ENCODE measurements around the gene GPR17. TPM values are rescaled to one million over a fixed set of nuclear protein-coding genes. Genes with fewer than 3 reads are reported as not detected.
A peak's percentile ranks its signal among the peaks of the same experiment; 100 is the strongest.

The GPR17 gene
- total RNA-seq, 1 experiment from 2014 or later = not detected

- no peak for DNase-seq (ENCODE audit: extremely low read depth, low read depth)
These were observed 17.0 kb upstream of the GPR17 start for GRCh38 chr2:127628767-127629614.

GRCh38 chr2:127629637-127630036 lies 16.3 kb upstream of the GPR17 start:
- DNase-seq (ENCODE audit: extremely low read depth, low read depth) = no peak

- no peak for DNase-seq (ENCODE audit: extremely low read depth, low read depth)
These were observed 15.7 kb upstream of the GPR17 start for GRCh38 chr2:127630096-127630863.

- DNase-seq (ENCODE audit: extremely low read depth, low read depth) = no peak
These were observed 15.0 kb upstream of the GPR17 start for GRCh38 chr2:127630864-127631540.

- no peak for DNase-seq (ENCODE audit: extremely low read depth, low read depth)
These were observed 14.4 kb upstream of the GPR17 start for GRCh38 chr2:127631541-127631996.

- DNase-seq (ENCODE audit: extremely low read depth, low read depth) = no peak
These were observed 13.9 kb upstream of the GPR17 start for GRCh38 chr2:127631997-127632581.

GRCh38 chr2:127632592-127633489 lies 13.1 kb upstream of the GPR17 start:
- DNase-seq (ENCODE audit: extremely low read depth, low read depth) = no peak

GRCh38 chr2:127633556-127634065 lies 12.3 kb upstream of the GPR17 start:
- DNase-seq (ENCODE audit: extremely low read depth, low read depth) = no peak

GRCh38 chr2:127634066-127634617 lies 11.8 kb upstream of the GPR17 start:
- no peak for DNase-seq (ENCODE audit: extremely low read depth, low read depth)

GRCh38 chr2:127634626-127635379 lies 11.2 kb upstream of the GPR17 start:
- no peak for DNase-seq (ENCODE audit: extremely low read depth, low read depth)

GRCh38 chr2:127635380-127636237 lies 10.3 kb upstream of the GPR17 start:
- no peak for DNase-seq (ENCODE audit: extremely low read depth, low read depth)

GRCh38 chr2:127636248-127637235 lies 9.4 kb upstream of the GPR17 start:
- no peak for DNase-seq (ENCODE audit: extremely low read depth, low read depth)

- DNase-seq (ENCODE audit: extremely low read depth, low read depth) = no peak
These were observed 8.7 kb upstream of the GPR17 start for GRCh38 chr2:127637236-127637630.

- DNase-seq (ENCODE audit: extremely low read depth, low read depth) = peak; percentile 60
These were observed 8.2 kb upstream of the GPR17 start for GRCh38 chr2:127637725-127638252.

- DNase-seq (ENCODE audit: extremely low read depth, low read depth) = no peak
These were observed 7.4 kb upstream of the GPR17 start for GRCh38 chr2:127638361-127639110.

All from NCI-H460 (cell line).